ENCODE measurements around the gene LPXN. TPM values are rescaled to one million over a fixed set of nuclear protein-coding genes. Genes with fewer than 3 reads are reported as not detected.

Gene LPXN
- total RNA-seq, 1 donor from 2014 or later = 5.0 TPM

- no peaks in the 10 kb centered on the region for H3K27me3 Mint-ChIP-seq (ENCODE audit: unreplicated experiment)
- H3K9me3 Mint-ChIP-seq (ENCODE audit: unreplicated experiment) = no peaks in the 10 kb centered on the region
- no peak for DNase-seq (ENCODE audit: low spot score)
- H3K4me1 Mint-ChIP-seq (ENCODE audit: unreplicated experiment) = no peaks in the 10 kb centered on the region
- TF ChIP-seq CTCF (IDR thresholded peaks at IDR 0.05; ENCODE audit: unreplicated experiment) = no peak
- no peak overlapping the region for H3K27ac Mint-ChIP-seq (ENCODE audit: unreplicated experiment)
- H3K4me3 Mint-ChIP-seq (ENCODE audit: unreplicated experiment) = no peak overlapping the region
- no peaks in the 10 kb centered on the region for H3K36me3 Mint-ChIP-seq (ENCODE audit: low read depth, unreplicated experiment)
Observed at GRCh38 chr11:58594826-58595225, 19.2 kb upstream of the LPXN start.

GRCh38 chr11:58592760-58593472 is 17.3 kb upstream of the LPXN start:
- Mint-ChIP-seq H3K27ac (ENCODE audit: unreplicated experiment) (no peak overlapping the region), H3K4me3 (ENCODE audit: unreplicated experiment) (no peak overlapping the region)

GRCh38 chr11:58591659-58592058 is 16.0 kb upstream of the LPXN start:
- DNase-seq (ENCODE audit: low spot score) = no peak
- no peaks in the 10 kb centered on the region for H3K36me3 Mint-ChIP-seq (ENCODE audit: low read depth, unreplicated experiment)
- TF ChIP-seq CTCF (IDR thresholded peaks at IDR 0.05; ENCODE audit: unreplicated experiment) = no peak
- no peak overlapping the region for H3K4me3 Mint-ChIP-seq (ENCODE audit: unreplicated experiment)
- no peaks in the 10 kb centered on the region for H3K27me3 Mint-ChIP-seq (ENCODE audit: unreplicated experiment)
- no peaks in the 10 kb centered on the region for H3K4me1 Mint-ChIP-seq (ENCODE audit: unreplicated experiment)
- H3K27ac Mint-ChIP-seq (ENCODE audit: unreplicated experiment) = no peak overlapping the region
- no peaks in the 10 kb centered on the region for H3K9me3 Mint-ChIP-seq (ENCODE audit: unreplicated experiment)

More at GRCh38 chr11:58592760-58593472, 17.3 kb upstream of the LPXN start:
- Mint-ChIP-seq H3K36me3 (ENCODE audit: low read depth, unreplicated experiment) (no peaks in the 10 kb centered on the region), H3K27me3 (ENCODE audit: unreplicated experiment) (no peaks in the 10 kb centered on the region), H3K9me3 (ENCODE audit: unreplicated experiment) (no peaks in the 10 kb centered on the region), H3K4me1 (ENCODE audit: unreplicated experiment) (no peaks in the 10 kb centered on the region)
- no peak for DNase-seq (ENCODE audit: low spot score)
- no peak for TF ChIP-seq CTCF (IDR thresholded peaks at IDR 0.05; ENCODE audit: unreplicated experiment)

DNA sequence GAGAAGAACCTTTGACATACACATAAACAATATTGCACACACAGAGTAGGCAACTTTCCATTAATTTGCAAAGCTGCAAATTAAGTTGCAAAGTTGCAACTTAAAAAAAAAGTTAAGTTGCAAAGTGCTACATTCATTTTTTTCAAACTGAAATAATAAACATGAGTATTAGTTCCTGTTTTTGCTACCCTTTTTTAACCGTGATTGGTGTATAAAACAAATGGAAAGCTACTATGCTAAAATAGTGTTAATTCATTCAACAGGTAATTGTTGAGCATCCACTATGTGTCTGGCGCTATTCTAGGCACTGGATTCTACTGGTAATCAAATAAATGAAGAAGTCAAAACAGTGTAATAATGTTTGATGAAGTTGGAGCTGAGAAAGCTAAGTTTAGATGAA is 11.3 kb upstream of the LPXN start:
- no peak for TF ChIP-seq CTCF (IDR thresholded peaks at IDR 0.05; ENCODE audit: unreplicated experiment)
- Mint-ChIP-seq H3K4me1 (ENCODE audit: unreplicated experiment) (peaks cover under 1% of the 10 kb centered on the region), H3K36me3 (ENCODE audit: low read depth, unreplicated experiment) (no peaks in the 10 kb centered on the region), H3K4me3 (ENCODE audit: unreplicated experiment) (no peak overlapping the region), H3K27ac (ENCODE audit: unreplicated experiment) (no peak overlapping the region), H3K9me3 (ENCODE audit: unreplicated experiment) (no peaks in the 10 kb centered on the region), H3K27me3 (ENCODE audit: unreplicated experiment) (no peaks in the 10 kb centered on the region)
- DNase-seq (ENCODE audit: low spot score) = no peak

DNA sequence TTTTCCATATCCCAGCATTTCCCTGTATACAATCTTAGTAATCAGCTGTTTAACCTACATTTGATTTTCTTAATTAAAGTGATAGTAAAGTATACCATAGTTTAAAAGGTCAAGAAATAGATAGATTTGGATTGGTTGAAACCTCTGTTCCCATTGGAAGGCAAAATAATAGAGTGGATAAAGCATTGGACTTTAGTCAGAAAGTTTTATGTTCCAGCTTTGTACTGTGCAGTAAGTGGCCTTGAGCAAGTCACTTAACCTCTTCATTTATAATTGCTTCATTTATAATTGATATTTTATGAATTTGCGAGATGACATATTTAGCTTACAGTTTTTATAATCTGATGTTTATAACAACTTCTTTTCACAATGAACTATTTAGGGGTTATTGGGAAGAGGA is 6.8 kb upstream of the LPXN start:
- H3K36me3 Mint-ChIP-seq (ENCODE audit: low read depth, unreplicated experiment) = peaks cover 17% of the 10 kb centered on the region

More for the DNA sequence above, 6.8 kb upstream of the LPXN start:
- Mint-ChIP-seq H3K27me3 (ENCODE audit: unreplicated experiment) (peaks cover 20% of the 10 kb centered on the region), H3K4me3 (ENCODE audit: unreplicated experiment) (no peak overlapping the region), H3K4me1 (ENCODE audit: unreplicated experiment) (peaks cover 21% of the 10 kb centered on the region), H3K9me3 (ENCODE audit: unreplicated experiment) (no peaks in the 10 kb centered on the region), H3K27ac (ENCODE audit: unreplicated experiment) (no peak overlapping the region)
- TF ChIP-seq CTCF (IDR thresholded peaks at IDR 0.05; ENCODE audit: unreplicated experiment) = no peak
- no peak for DNase-seq (ENCODE audit: low spot score)
